LNCAP (cell line): Measurements from ENCODE around the gene ASIC3.

Experiments used
- CTCF ChIP-seq: fragments of 450-650 bp; IDR thresholded peaks from 2 replicates; pipeline ENCODE4 v1.5.1; 2017; ENCODE audit warnings: mild to moderate bottlenecking

ASIC3 gene

DNA sequence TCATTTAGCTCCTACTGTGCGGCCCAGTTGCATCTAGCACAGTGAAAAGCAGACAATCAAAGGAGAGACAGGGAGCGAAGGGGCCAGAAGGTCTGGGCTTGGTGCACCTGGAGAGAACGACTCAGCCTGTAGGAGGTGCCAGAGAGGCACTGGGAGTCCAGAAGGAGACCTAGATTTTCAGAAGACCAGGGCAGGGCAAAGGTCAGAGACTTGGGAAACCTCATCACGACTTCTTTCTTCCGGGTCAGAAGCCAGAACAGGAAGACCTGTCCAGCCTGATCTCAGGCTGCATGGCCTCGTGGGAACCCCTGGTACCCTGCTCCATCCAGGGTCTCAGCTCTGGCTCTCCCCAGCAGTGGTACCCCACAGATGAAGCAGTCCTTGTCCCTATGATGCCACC is 43.1 kb downstream of the ASIC3 start:
- peak; percentile 70; the same call in 1 of the 2 replicates for TF ChIP-seq CTCF

- no peak for TF ChIP-seq CTCF
These were observed 43.7 kb downstream of the ASIC3 start for GRCh38 chr7:151091988-151092387.

GRCh38 chr7:151093748-151094147 is 45.4 kb downstream of the ASIC3 start:
- no peak for TF ChIP-seq CTCF

DNA sequence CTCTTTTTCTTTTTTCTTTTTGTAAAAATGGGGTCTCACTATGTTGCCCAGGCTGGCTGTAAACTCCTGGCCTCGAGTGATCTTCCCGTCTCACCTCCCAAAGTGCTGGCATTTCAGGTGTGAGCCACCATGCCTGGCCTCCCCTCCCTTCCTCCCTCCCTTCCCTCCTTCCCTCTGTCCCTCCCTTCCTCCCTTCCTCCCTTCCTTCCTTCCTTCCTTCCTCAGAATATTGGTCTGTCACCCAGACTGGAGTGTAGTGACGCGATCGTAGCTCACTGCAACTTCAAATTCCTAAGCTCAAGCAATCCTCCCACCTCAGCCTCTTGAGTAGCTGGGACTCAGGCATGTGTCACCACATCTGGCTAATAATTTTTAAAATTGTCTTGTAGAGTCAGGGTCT is 46.3 kb downstream of the ASIC3 start:
- no peak for TF ChIP-seq CTCF

- no peak for TF ChIP-seq CTCF
These were observed 46.9 kb downstream of the ASIC3 start for GRCh38 chr7:151095123-151095797.

DNA sequence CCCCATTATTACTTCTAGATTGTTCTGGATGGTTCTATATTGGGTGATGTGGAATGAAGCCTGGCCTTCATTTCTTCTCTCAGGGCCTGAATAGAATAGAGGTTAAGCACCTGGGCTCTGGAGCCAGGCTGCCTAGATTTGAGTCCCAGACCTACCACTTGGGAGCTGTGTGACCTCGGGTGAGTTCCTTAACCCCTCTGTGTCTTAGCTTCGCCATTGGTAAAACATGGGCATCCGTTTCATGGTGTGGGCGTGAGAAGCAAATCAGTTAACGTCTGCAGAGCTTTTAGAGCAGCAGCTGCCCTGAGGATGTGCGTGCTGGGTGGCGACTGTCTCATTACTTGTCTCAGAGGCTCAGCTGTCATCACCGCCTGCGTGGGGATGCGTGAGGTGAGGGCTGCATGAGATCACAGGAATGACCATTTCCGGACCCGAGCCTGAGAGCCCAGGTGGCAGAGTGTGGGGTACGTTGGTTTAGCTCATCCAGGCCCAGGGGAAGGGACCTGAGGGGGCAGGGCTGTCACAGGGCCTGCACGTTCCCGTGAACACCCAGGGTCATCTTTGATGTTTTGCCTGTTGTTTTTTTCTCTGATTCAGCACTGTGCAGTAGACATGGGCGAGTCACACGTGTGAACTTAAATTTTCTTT is 47.6 kb downstream of the ASIC3 start:
- TF ChIP-seq CTCF = no peak

DNA sequence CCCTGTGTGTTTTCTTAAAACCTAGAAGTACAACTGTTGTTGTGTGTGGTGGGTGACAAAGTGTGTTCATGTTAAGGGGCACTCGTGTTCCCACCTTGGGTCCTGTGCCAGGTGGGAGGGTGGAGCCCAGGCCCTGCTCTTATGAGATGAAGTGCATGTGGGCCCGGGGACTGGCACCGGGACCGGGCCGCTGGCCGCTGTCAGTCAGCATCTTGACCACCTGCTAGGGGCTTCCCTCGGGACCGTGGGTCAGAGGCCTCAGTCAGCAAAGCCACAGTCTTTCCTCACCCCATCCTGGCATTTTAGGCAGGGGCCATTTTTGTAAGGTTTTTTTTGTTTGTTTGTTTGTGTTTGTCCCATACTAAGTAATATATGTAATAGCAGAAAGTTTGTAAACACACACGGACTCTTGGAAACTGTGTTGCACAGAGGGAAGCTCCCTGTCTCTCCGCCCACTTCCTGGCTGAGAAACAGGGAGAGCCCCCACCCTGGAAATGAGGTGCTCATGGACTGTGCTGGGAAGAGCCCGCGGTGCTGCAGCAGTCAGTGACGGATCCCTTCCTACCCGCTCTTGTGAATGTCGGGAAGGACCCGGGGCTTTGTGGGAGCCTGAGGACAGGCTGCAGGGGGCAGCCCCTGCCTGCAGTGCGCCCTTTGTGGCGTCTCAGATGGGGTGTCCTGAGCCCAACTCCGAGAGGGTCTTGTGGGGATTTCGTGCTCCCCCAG is 51.3 kb downstream of the ASIC3 start:
- no peak for TF ChIP-seq CTCF
